ENCODE data around the gene FAM156B.
"Not testable (repeated sequence)": the region's sequence is repeated elsewhere in the genome, so short reads cannot be mapped to it uniquely, and the experiment has no call there.

FAM156B gene

GRCh38 chrX:52923781-52924241, 26.7 kb downstream of the FAM156B start:
- no peak for DNase-seq (ENCODE audit: low read depth, low spot score)

- not testable (repeated sequence) for DNase-seq (ENCODE audit: low read depth, low spot score)
Measured at GRCh38 chrX:52930214-52930613, 33.1 kb downstream of the FAM156B start.

GRCh38 chrX:52933213-52933612, 36.1 kb downstream of the FAM156B start:
- no peak for DNase-seq (ENCODE audit: low read depth, low spot score)

- no peak for DNase-seq (ENCODE audit: low read depth, low spot score)
Measured at GRCh38 chrX:52933976-52934703, 37.0 kb downstream of the FAM156B start.

DNA sequence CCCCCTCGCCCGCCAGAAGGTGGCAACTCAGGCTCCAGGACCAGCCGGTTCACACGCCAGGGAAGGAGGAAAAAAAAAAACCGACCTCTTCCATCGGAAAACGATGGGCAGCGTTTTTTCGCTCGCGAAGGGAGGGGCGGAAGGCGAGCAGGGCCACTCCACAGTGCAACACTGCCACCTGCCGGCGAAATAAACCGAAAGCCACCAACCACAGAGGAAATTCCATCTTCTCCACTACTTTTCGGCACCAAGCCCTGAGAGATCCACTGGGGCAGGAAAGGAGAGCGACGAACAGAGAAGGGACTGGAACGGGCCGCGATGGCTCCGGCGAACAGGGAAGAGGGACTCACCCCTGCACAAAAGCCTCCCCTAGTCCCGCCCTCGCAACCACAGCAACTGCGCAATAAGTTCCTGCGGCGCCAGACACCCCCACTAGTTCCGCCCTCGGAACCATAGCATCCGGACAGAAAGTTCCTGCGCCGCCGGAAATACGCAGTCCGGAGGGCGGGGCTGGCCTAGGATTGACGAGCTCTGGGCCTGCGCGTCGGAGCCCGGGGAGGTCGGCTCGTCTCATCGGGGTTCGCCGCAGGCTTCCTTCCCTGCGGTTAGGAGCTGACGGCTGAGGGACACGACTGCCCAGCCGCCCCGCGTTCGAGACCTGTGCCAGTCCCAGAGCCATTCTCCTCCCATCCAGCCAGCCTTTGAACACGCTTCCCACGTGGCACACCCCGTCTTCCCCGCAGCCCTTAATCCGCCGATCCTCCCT, 37.8 kb downstream of the FAM156B start:
- no peak for DNase-seq (ENCODE audit: low read depth, low spot score)

DNA sequence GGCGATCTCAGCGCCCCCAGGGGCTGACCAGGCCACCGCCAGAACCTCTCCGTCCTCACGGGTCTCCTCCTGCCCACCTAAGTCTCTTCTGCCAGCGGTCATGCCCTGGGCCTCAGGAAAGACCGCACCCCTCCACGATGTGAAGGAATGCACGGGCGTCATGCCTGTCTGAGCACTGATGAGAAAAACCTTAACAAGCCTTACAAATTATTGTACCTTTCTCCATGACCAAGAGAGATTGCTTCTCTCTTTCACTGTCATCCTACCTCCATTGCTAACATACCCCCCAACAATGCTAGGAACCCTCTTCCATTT, 38.3 kb downstream of the FAM156B start:
- DNase-seq (ENCODE audit: low read depth, low spot score) = not testable (repeated sequence)

- not testable (repeated sequence) for DNase-seq (ENCODE audit: low read depth, low spot score)
Measured at GRCh38 chrX:52940704-52941103, 43.6 kb downstream of the FAM156B start.

DNA sequence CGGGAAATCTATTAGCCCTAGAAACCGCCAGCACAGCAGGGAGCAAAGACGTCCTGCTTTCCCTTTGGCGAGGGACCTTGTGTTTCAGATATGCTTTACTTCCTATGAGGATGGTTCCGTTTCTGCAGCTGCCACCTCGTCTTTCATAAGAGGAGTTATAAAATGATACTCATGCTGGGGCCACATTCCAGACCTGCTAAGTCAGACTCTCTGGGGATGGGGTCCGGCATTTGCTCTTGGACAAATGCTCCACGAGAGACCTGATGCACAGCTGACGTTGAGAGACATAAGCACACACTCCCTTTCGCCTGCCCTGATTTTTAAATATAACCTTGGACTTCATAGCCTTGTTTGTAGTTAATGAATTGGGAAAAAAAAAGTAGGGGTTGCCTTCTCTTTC, 44.6 kb downstream of the FAM156B start:
- not testable (repeated sequence) for DNase-seq (ENCODE audit: low read depth, low spot score)

DNA sequence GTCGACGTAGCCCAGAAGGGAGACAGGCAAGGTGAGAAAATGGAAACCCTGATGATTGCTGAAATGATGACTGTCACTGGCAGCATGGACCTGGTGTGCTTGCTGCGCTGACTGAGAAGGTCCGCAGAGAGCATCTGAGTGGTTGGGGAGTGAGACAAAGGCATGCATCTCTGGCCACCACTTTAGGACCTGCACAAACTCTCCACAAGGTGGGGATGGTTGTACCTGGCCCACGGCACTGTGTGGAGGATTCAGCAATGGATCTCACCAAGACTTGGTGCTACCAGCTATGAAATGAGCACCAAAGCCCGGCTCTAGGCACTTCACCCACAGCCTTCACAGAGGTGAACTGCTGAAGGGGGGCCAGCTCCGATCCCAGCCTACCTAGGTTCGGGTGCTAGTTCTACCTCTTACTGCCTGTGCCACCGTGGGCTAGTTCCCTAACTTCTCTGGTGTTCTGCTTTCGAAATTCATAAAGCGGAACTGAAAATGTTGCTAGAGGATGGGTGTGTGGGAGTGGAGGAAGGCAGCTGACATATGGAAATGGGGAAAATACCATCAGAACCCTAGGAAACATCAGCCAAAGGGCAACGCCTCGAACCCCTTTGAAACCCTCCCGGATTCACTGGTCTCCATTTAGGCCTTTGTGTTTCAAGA, 48.8 kb downstream of the FAM156B start:
- not testable (repeated sequence) for DNase-seq (ENCODE audit: low read depth, low spot score)

GRCh38 chrX:52947501-52947900, 50.4 kb downstream of the FAM156B start:
- not testable (repeated sequence) for DNase-seq (ENCODE audit: low read depth, low spot score)

- DNase-seq (ENCODE audit: low read depth, low spot score) = not testable (repeated sequence)
Measured at GRCh38 chrX:52948265-52948664, 51.1 kb downstream of the FAM156B start.

- not testable (repeated sequence) for DNase-seq (ENCODE audit: low read depth, low spot score)
Measured at GRCh38 chrX:52949325-52949724, 52.2 kb downstream of the FAM156B start.

GRCh38 chrX:52949884-52950283, 52.8 kb downstream of the FAM156B start:
- not testable (repeated sequence) for DNase-seq (ENCODE audit: low read depth, low spot score)

Data from iPS DF 19.7 (cell line).